ENCODE results near the gene CFAP20DC. TPM values are rescaled to one million over a fixed set of nuclear protein-coding genes. Genes with fewer than 3 reads are reported as not detected.

Gene CFAP20DC
- total and polyA plus RNA-seq, 2 experiments from 2014 or later = 7.4 to 11.4 TPM

DNA sequence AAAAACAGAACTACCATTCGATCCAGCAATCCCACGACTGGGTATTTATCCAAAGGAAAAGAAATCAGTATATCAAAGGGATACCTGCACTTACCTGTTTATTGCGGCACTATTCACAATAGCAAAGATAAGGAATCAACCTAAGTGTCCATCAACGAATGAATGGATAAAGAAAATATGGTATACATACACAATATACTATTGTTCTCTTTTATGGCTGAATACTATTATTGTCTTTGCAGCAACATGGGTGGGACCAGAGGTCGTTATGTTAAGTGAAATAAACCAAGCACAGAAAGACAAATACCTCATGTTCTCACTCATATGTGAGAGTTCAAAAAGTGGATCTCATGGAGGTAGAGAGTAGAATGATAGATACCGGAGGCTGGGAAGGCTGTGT, 264.9 kb downstream of the CFAP20DC start:
- H3K4me3 Mint-ChIP-seq = no peak overlapping the region
- H3K27ac Mint-ChIP-seq = no peak overlapping the region
- no peak for DNase-seq (ENCODE audit: low spot score)
- H3K4me3 ChIP-seq = no peak overlapping the region
- H3F3A ChIP-seq (replicated peaks; ENCODE audit: low read depth) = no peaks in the 10 kb centered on the region
- H3K9me3 Mint-ChIP-seq = peaks cover 9% of the 10 kb centered on the region
- no peaks in the 10 kb centered on the region for H3K27me3 ChIP-seq (ENCODE audit: insufficient read depth)
- no peaks in the 10 kb centered on the region for H4K20me1 ChIP-seq (replicated peaks; ENCODE audit: insufficient read depth)
- TF ChIP-seq, protein P1, sequence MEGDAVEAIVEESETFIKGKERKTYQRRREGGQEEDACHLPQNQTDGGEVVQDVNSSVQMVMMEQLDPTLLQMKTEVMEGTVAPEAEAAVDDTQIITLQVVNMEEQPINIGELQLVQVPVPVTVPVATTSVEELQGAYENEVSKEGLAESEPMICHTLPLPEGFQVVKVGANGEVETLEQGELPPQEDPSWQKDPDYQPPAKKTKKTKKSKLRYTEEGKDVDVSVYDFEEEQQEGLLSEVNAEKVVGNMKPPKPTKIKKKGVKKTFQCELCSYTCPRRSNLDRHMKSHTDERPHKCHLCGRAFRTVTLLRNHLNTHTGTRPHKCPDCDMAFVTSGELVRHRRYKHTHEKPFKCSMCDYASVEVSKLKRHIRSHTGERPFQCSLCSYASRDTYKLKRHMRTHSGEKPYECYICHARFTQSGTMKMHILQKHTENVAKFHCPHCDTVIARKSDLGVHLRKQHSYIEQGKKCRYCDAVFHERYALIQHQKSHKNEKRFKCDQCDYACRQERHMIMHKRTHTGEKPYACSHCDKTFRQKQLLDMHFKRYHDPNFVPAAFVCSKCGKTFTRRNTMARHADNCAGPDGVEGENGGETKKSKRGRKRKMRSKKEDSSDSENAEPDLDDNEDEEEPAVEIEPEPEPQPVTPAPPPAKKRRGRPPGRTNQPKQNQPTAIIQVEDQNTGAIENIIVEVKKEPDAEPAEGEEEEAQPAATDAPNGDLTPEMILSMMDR (conservative IDR thresholded peaks at IDR 0.05; ENCODE audit: low read depth in 2 of 2) = no peak
- TF ChIP-seq JUNB (IDR thresholded peaks at IDR 0.05; ENCODE audit: unreplicated experiment) = no peak
- TF ChIP-seq, protein P2, sequence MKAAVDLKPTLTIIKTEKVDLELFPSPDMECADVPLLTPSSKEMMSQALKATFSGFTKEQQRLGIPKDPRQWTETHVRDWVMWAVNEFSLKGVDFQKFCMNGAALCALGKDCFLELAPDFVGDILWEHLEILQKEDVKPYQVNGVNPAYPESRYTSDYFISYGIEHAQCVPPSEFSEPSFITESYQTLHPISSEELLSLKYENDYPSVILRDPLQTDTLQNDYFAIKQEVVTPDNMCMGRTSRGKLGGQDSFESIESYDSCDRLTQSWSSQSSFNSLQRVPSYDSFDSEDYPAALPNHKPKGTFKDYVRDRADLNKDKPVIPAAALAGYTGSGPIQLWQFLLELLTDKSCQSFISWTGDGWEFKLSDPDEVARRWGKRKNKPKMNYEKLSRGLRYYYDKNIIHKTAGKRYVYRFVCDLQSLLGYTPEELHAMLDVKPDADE (IDR thresholded peaks at IDR 0.05) = no peak
- TF ChIP-seq EZH2phosphoT487 (IDR thresholded peaks at IDR 0.05; ENCODE audit: unreplicated experiment) = no peak
- TF ChIP-seq CREB1 (CRISPR knock-in tag; IDR thresholded peaks at IDR 0.05; ENCODE audit: low read depth) = no peak
- no peak for TF ChIP-seq STAT1 (IDR thresholded peaks at IDR 0.05; ENCODE audit: unreplicated experiment)
- TF ChIP-seq ZNF331 (CRISPR knock-in tag; IDR thresholded peaks at IDR 0.05; ENCODE audit: low read depth) = no peak
- TF ChIP-seq POLR2AphosphoS5 (IDR thresholded peaks at IDR 0.05; ENCODE audit: low read depth) = no peak
- TF ChIP-seq, protein P3, sequence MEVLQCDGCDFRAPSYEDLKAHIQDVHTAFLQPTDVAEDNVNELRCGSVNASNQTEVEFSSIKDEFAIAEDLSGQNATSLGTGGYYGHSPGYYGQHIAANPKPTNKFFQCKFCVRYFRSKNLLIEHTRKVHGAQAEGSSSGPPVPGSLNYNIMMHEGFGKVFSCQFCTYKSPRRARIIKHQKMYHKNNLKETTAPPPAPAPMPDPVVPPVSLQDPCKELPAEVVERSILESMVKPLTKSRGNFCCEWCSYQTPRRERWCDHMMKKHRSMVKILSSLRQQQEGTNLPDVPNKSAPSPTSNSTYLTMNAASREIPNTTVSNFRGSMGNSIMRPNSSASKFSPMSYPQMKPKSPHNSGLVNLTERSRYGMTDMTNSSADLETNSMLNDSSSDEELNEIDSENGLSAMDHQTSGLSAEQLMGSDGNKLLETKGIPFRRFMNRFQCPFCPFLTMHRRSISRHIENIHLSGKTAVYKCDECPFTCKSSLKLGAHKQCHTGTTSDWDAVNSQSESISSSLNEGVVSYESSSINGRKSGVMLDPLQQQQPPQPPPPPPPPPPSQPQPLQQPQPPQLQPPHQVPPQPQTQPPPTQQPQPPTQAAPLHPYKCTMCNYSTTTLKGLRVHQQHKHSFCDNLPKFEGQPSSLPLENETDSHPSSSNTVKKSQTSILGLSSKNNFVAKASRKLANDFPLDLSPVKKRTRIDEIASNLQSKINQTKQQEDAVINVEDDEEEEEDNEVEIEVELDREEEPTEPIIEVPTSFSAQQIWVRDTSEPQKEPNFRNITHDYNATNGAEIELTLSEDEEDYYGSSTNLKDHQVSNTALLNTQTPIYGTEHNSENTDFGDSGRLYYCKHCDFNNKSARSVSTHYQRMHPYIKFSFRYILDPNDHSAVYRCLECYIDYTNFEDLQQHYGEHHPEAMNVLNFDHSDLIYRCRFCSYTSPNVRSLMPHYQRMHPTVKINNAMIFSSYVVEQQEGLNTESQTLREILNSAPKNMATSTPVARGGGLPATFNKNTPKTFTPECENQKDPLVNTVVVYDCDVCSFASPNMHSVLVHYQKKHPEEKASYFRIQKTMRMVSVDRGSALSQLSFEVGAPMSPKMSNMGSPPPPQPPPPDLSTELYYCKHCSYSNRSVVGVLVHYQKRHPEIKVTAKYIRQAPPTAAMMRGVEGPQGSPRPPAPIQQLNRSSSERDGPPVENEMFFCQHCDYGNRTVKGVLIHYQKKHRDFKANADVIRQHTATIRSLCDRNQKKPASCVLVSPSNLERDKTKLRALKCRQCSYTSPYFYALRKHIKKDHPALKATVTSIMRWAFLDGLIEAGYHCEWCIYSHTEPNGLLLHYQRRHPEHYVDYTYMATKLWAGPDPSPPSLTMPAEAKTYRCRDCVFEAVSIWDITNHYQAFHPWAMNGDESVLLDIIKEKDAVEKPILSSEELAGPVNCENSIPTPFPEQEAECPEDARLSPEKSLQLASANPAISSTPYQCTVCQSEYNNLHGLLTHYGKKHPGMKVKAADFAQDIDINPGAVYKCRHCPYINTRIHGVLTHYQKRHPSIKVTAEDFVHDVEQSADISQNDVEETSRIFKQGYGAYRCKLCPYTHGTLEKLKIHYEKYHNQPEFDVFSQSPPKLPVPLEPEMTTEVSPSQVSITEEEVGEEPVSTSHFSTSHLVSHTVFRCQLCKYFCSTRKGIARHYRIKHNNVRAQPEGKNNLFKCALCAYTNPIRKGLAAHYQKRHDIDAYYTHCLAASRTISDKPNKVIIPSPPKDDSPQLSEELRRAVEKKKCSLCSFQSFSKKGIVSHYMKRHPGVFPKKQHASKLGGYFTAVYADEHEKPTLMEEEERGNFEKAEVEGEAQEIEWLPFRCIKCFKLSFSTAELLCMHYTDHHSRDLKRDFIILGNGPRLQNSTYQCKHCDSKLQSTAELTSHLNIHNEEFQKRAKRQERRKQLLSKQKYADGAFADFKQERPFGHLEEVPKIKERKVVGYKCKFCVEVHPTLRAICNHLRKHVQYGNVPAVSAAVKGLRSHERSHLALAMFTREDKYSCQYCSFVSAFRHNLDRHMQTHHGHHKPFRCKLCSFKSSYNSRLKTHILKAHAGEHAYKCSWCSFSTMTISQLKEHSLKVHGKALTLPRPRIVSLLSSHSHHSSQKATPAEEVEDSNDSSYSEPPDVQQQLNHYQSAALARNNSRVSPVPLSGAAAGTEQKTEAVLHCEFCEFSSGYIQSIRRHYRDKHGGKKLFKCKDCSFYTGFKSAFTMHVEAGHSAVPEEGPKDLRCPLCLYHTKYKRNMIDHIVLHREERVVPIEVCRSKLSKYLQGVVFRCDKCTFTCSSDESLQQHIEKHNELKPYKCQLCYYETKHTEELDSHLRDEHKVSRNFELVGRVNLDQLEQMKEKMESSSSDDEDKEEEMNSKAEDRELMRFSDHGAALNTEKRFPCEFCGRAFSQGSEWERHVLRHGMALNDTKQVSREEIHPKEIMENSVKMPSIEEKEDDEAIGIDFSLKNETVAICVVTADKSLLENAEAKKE (CRISPR knock-in tag; IDR thresholded peaks at IDR 0.05) = no peak
- TF ChIP-seq ZNF114 (CRISPR knock-in tag; IDR thresholded peaks at IDR 0.05) = no peak
- TF ChIP-seq EZH2 (IDR thresholded peaks at IDR 0.05; ENCODE audit: low read depth, unreplicated experiment) = no peak
- TF ChIP-seq NANOG (IDR thresholded peaks at IDR 0.05; ENCODE audit: borderline replicate concordance) = no peak
- TF ChIP-seq, protein P4, sequence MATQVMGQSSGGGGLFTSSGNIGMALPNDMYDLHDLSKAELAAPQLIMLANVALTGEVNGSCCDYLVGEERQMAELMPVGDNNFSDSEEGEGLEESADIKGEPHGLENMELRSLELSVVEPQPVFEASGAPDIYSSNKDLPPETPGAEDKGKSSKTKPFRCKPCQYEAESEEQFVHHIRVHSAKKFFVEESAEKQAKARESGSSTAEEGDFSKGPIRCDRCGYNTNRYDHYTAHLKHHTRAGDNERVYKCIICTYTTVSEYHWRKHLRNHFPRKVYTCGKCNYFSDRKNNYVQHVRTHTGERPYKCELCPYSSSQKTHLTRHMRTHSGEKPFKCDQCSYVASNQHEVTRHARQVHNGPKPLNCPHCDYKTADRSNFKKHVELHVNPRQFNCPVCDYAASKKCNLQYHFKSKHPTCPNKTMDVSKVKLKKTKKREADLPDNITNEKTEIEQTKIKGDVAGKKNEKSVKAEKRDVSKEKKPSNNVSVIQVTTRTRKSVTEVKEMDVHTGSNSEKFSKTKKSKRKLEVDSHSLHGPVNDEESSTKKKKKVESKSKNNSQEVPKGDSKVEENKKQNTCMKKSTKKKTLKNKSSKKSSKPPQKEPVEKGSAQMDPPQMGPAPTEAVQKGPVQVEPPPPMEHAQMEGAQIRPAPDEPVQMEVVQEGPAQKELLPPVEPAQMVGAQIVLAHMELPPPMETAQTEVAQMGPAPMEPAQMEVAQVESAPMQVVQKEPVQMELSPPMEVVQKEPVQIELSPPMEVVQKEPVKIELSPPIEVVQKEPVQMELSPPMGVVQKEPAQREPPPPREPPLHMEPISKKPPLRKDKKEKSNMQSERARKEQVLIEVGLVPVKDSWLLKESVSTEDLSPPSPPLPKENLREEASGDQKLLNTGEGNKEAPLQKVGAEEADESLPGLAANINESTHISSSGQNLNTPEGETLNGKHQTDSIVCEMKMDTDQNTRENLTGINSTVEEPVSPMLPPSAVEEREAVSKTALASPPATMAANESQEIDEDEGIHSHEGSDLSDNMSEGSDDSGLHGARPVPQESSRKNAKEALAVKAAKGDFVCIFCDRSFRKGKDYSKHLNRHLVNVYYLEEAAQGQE (IDR thresholded peaks at IDR 0.05; ENCODE audit: unreplicated experiment) = no peak
- H3K27me3 Mint-ChIP-seq (ENCODE audit: insufficient read depth, low read depth, poor library complexity) = no peaks in the 10 kb centered on the region
- H3K4me1 Mint-ChIP-seq = peaks cover 17% of the 10 kb centered on the region; the same call in 2 of the 3 replicates
- no peak overlapping the region for H2AFZ ChIP-seq
- H3K4me1 ChIP-seq (ENCODE audit: insufficient read depth) = peaks cover 24% of the 10 kb centered on the region
- no peaks in the 10 kb centered on the region for H3K79me2 ChIP-seq (replicated peaks; ENCODE audit: insufficient read depth)
- no peak for ATAC-seq
- peaks cover 2% of the 10 kb centered on the region; the same call in 1 of the 2 replicates for H3K9me2 ChIP-seq (ENCODE audit: insufficient read depth)
- no peak overlapping the region for H3K27ac ChIP-seq (ENCODE audit: low read depth)
- H3K36me3 Mint-ChIP-seq (ENCODE audit: low read depth) = peaks cover under 1% of the 10 kb centered on the region; the same call in 2 of the 3 replicates
- H3K4me2 ChIP-seq = no peak overlapping the region
- H3K36me3 ChIP-seq (ENCODE audit: insufficient read depth) = no peaks in the 10 kb centered on the region
